GM11168 (cell line): ENCODE data around the gene PIGK.
"Not testable (repeated sequence)": the region's sequence is repeated elsewhere in the genome, so short reads cannot be mapped to it uniquely, and the experiment has no call there.

Experiments
- in situ Hi-C: fragments of 300-500 bp; cut with MboI; formaldehyde crosslinking; loops from one replicate; pipeline ENCODE4 v1.12.0; 2022; ENCODE audit warnings: low sequenced_read_pairs; ENCODE audit not compliant: unreplicated experiment

The PIGK gene

GRCh38 chr1:77200293-77200692 lies 18.9 kb downstream of the PIGK start:
- in situ Hi-C loops = no loop called here

GRCh38 chr1:77197351-77197750 lies 21.9 kb downstream of the PIGK start:
- in situ Hi-C loops = no loop called here

GRCh38 chr1:77193951-77194350 lies 25.3 kb downstream of the PIGK start:
- in situ Hi-C loops = no loop called here

- in situ Hi-C loops = no loop called here
Measured at GRCh38 chr1:77188770-77189169, 30.5 kb downstream of the PIGK start.

GRCh38 chr1:77186907-77187306 lies 32.3 kb downstream of the PIGK start:
- in situ Hi-C loops = not testable (repeated sequence)

- in situ Hi-C loops = no loop called here
Measured at GRCh38 chr1:77182083-77182482, 37.1 kb downstream of the PIGK start.

GRCh38 chr1:77179632-77180031 lies 39.6 kb downstream of the PIGK start:
- in situ Hi-C loops = no loop called here

- in situ Hi-C loops = no loop called here
Measured at GRCh38 chr1:77175230-77175844, 43.9 kb downstream of the PIGK start.

GRCh38 chr1:77170687-77171086 lies 48.5 kb downstream of the PIGK start:
- in situ Hi-C loops = no loop called here

GRCh38 chr1:77168358-77168757 lies 50.9 kb downstream of the PIGK start:
- in situ Hi-C loops = no loop called here

GRCh38 chr1:77164434-77164944 lies 54.7 kb downstream of the PIGK start:
- in situ Hi-C loops = no loop called here

GRCh38 chr1:77159706-77160105 lies 59.5 kb downstream of the PIGK start:
- in situ Hi-C loops = loop anchor here (10.0 kb wide), 1 partner anchor 375 kb away; no protein-coding TSS in a partner anchor

GRCh38 chr1:77156214-77156613 lies 63.0 kb downstream of the PIGK start:
- in situ Hi-C loops = loop anchor here (10.0 kb wide), 1 partner anchor 379 kb away; no protein-coding TSS in a partner anchor

- in situ Hi-C loops = no loop called here
Measured at GRCh38 chr1:77146270-77146669, 73.0 kb downstream of the PIGK start.

GRCh38 chr1:77143529-77144121 lies 75.6 kb downstream of the PIGK start:
- in situ Hi-C loops = no loop called here

GRCh38 chr1:77139389-77139788 lies 79.8 kb downstream of the PIGK start:
- in situ Hi-C loops = no loop called here

GRCh38 chr1:77134359-77134758 lies 84.9 kb downstream of the PIGK start:
- in situ Hi-C loops = no loop called here

- in situ Hi-C loops = no loop called here
Measured at GRCh38 chr1:77133731-77134358, 85.4 kb downstream of the PIGK start.

GRCh38 chr1:77126307-77126706 lies 92.9 kb downstream of the PIGK start:
- in situ Hi-C loops = no loop called here

- in situ Hi-C loops = loop anchor here (25.0 kb wide), 1 partner anchor 959 kb away; no protein-coding TSS in a partner anchor
Measured at GRCh38 chr1:77121503-77121902, 97.7 kb downstream of the PIGK start.

GRCh38 chr1:77120950-77121349 lies 98.3 kb downstream of the PIGK start:
- in situ Hi-C loops = loop anchor here (25.0 kb wide), 1 partner anchor 959 kb away; no protein-coding TSS in a partner anchor
